ENCODE measurements around the gene CELF4.

The CELF4 gene

GRCh38 chr18:37332628-37333420 lies 232.8 kb downstream of the CELF4 start:
- no peak overlapping the region for H3K23ac ChIP-seq (ENCODE audit: low read length)
- no peak overlapping the region for H3K9ac ChIP-seq (ENCODE audit: low read length)
- no peak overlapping the region for H4K5ac ChIP-seq (ENCODE audit: low read length)
- H3K18ac ChIP-seq (ENCODE audit: low read length), result no peak overlapping the region
- no peak for DNase-seq
- no CpG with 5 or more reads among the region's 17 CpGs for WGBS (ENCODE audit: extremely low coverage, insufficient coverage, low lambda C conversion rate)
- H3K4ac ChIP-seq (ENCODE audit: low read depth, low read length), result no peak overlapping the region
- H2BK5ac ChIP-seq (ENCODE audit: low read length), result no peak overlapping the region
- H3K56ac ChIP-seq (ENCODE audit: low read length), result no peak overlapping the region
- no peak overlapping the region for H3K4me3 ChIP-seq (ENCODE audit: low read length)
- no peak overlapping the region for H3K4me2 ChIP-seq (ENCODE audit: low read length)
- H2BK15ac ChIP-seq (replicated peaks; ENCODE audit: low read depth), result no peak overlapping the region
- no peaks in the 10 kb centered on the region for H3K27me3 ChIP-seq (ENCODE audit: insufficient read depth, low read length, poor library complexity)
- no peaks in the 10 kb centered on the region for H3K79me2 ChIP-seq (ENCODE audit: control insufficient read depth, insufficient read depth, low read length)
- no peaks in the 10 kb centered on the region for H3K36me3 ChIP-seq (ENCODE audit: control insufficient read depth, insufficient read depth, low read length)
- no peak overlapping the region for H2AK5ac ChIP-seq (ENCODE audit: low read length)
- no peak overlapping the region for H3K27ac ChIP-seq (ENCODE audit: low read depth, low read length)
- no peaks in the 10 kb centered on the region for H3K4me1 ChIP-seq (ENCODE audit: control insufficient read depth, low read depth, low read length)
- no peak overlapping the region for H4K8ac ChIP-seq (ENCODE audit: low read depth, low read length)
- no peaks in the 10 kb centered on the region for H3K79me1 ChIP-seq (ENCODE audit: low read length)
- H2BK120ac ChIP-seq (ENCODE audit: low read depth, low read length), result no peak overlapping the region

DNA sequence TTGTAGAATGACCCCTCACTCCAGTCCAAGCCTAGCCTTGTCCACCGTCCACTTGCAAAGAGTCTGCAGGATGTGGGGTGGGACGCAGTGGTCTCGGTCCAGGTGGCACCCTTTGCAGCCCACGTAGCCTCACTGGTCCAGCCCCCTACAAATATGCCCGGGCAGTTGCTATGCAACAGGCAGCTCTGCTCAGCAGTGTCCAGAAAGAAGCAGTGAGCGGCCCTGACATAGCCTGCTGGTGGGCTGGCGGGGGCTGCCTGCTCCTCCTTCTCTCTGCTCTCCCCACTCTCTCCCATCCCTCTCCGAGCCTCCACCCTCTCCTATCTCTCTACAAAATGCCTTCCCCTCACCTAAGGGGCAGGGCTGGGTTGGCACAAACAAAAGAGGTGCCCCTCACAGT lies 233.4 kb downstream of the CELF4 start:
- no peak overlapping the region for H2BK120ac ChIP-seq (ENCODE audit: low read depth, low read length)
- H2BK15ac ChIP-seq (replicated peaks; ENCODE audit: low read depth), result no peak overlapping the region
- no peaks in the 10 kb centered on the region for H3K27me3 ChIP-seq (ENCODE audit: insufficient read depth, low read length, poor library complexity)
- H3K27ac ChIP-seq (ENCODE audit: low read depth, low read length), result no peak overlapping the region
- no CpG with 5 or more reads among the region's 8 CpGs for WGBS (ENCODE audit: extremely low coverage, insufficient coverage, low lambda C conversion rate)
- no peak overlapping the region for H3K4ac ChIP-seq (ENCODE audit: low read depth, low read length)
- no peak overlapping the region for H3K18ac ChIP-seq (ENCODE audit: low read length)
- H3K23ac ChIP-seq (ENCODE audit: low read length), result no peak overlapping the region
- DNase-seq, result no peak
- no peak overlapping the region for H4K5ac ChIP-seq (ENCODE audit: low read length)
- no peak overlapping the region for H3K56ac ChIP-seq (ENCODE audit: low read length)
- H3K9ac ChIP-seq (ENCODE audit: low read length), result no peak overlapping the region
- H4K8ac ChIP-seq (ENCODE audit: low read depth, low read length), result no peak overlapping the region
- H3K79me1 ChIP-seq (ENCODE audit: low read length), result no peaks in the 10 kb centered on the region
- no peaks in the 10 kb centered on the region for H3K79me2 ChIP-seq (ENCODE audit: control insufficient read depth, insufficient read depth, low read length)
- no peak overlapping the region for H2BK5ac ChIP-seq (ENCODE audit: low read length)
- no peak overlapping the region for H3K4me2 ChIP-seq (ENCODE audit: low read length)
- no peaks in the 10 kb centered on the region for H3K4me1 ChIP-seq (ENCODE audit: control insufficient read depth, low read depth, low read length)
- no peak overlapping the region for H2AK5ac ChIP-seq (ENCODE audit: low read length)
- no peak overlapping the region for H3K4me3 ChIP-seq (ENCODE audit: low read length)
- H3K36me3 ChIP-seq (ENCODE audit: control insufficient read depth, insufficient read depth, low read length), result no peaks in the 10 kb centered on the region

DNA sequence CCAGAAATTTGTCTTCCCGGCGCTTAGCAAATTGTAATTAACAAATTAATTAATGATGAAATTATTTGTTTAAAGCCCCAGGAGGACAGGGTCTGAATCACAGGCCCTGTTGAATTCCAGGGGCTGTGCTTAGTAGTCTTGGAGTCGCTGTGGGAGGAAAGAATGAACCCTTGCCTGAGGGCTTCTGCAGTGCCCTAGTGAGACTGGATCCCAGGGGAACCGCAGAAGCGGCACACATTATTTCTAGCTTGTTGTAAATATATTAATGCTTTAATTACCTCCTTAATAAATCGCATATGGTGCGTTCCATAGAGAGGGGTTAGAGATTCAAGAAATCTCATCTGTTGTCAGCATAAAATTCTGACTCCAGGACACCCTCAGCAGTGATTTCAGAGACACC lies 235.4 kb downstream of the CELF4 start:
- H4K8ac ChIP-seq (ENCODE audit: low read depth, low read length), result no peak overlapping the region
- no peak overlapping the region for H3K4ac ChIP-seq (ENCODE audit: low read depth, low read length)
- no peaks in the 10 kb centered on the region for H3K79me2 ChIP-seq (ENCODE audit: control insufficient read depth, insufficient read depth, low read length)
- H3K4me1 ChIP-seq (ENCODE audit: control insufficient read depth, low read depth, low read length), result no peaks in the 10 kb centered on the region
- no peak overlapping the region for H4K5ac ChIP-seq (ENCODE audit: low read length)
- H3K27ac ChIP-seq (ENCODE audit: low read depth, low read length), result no peak overlapping the region
- H3K56ac ChIP-seq (ENCODE audit: low read length), result no peak overlapping the region
- H3K27me3 ChIP-seq (ENCODE audit: insufficient read depth, low read length, poor library complexity), result no peaks in the 10 kb centered on the region
- no peak overlapping the region for H3K4me3 ChIP-seq (ENCODE audit: low read length)
- H3K23ac ChIP-seq (ENCODE audit: low read length), result no peak overlapping the region
- H2BK15ac ChIP-seq (replicated peaks; ENCODE audit: low read depth), result no peak overlapping the region
- no peak for DNase-seq
- H3K18ac ChIP-seq (ENCODE audit: low read length), result no peak overlapping the region
- no peaks in the 10 kb centered on the region for H3K36me3 ChIP-seq (ENCODE audit: control insufficient read depth, insufficient read depth, low read length)
- no peak overlapping the region for H2AK5ac ChIP-seq (ENCODE audit: low read length)
- WGBS (ENCODE audit: extremely low coverage, insufficient coverage, low lambda C conversion rate), result no CpG with 5 or more reads among the region's 7 CpGs
- no peak overlapping the region for H2BK120ac ChIP-seq (ENCODE audit: low read depth, low read length)
- no peak overlapping the region for H3K4me2 ChIP-seq (ENCODE audit: low read length)
- H2BK5ac ChIP-seq (ENCODE audit: low read length), result no peak overlapping the region
- H3K9ac ChIP-seq (ENCODE audit: low read length), result no peak overlapping the region
- H3K79me1 ChIP-seq (ENCODE audit: low read length), result no peaks in the 10 kb centered on the region

GRCh38 chr18:37328946-37329719 lies 236.5 kb downstream of the CELF4 start:
- Histone ChIP-seq H4K5ac (ENCODE audit: low read length) (no peak overlapping the region), H2BK120ac (ENCODE audit: low read depth, low read length) (no peak overlapping the region), H3K27me3 (ENCODE audit: insufficient read depth, low read length, poor library complexity) (no peaks in the 10 kb centered on the region), H3K27ac (ENCODE audit: low read depth, low read length) (no peak overlapping the region), H3K36me3 (ENCODE audit: control insufficient read depth, insufficient read depth, low read length) (no peaks in the 10 kb centered on the region), H3K79me2 (ENCODE audit: control insufficient read depth, insufficient read depth, low read length) (no peaks in the 10 kb centered on the region), H4K8ac (ENCODE audit: low read depth, low read length) (no peak overlapping the region), H3K23ac (ENCODE audit: low read length) (no peak overlapping the region), H3K18ac (ENCODE audit: low read length) (no peak overlapping the region), H2AK5ac (ENCODE audit: low read length) (no peak overlapping the region), H2BK15ac (replicated peaks; ENCODE audit: low read depth) (no peak overlapping the region), H3K9ac (ENCODE audit: low read length) (no peak overlapping the region), H3K79me1 (ENCODE audit: low read length) (no peaks in the 10 kb centered on the region), H3K56ac (ENCODE audit: low read length) (no peak overlapping the region), H2BK5ac (ENCODE audit: low read length) (no peak overlapping the region), H3K4ac (ENCODE audit: low read depth, low read length) (no peak overlapping the region), H3K4me1 (ENCODE audit: control insufficient read depth, low read depth, low read length) (no peaks in the 10 kb centered on the region), H3K4me3 (ENCODE audit: low read length) (no peak overlapping the region), H3K4me2 (ENCODE audit: low read length) (no peak overlapping the region)
- DNase-seq, result no peak
- WGBS (ENCODE audit: extremely low coverage, insufficient coverage, low lambda C conversion rate), result no CpG with 5 or more reads among the region's 7 CpGs

GRCh38 chr18:37327063-37327577 lies 238.5 kb downstream of the CELF4 start:
- no peak overlapping the region for H2BK15ac ChIP-seq (replicated peaks; ENCODE audit: low read depth)
- no peaks in the 10 kb centered on the region for H3K79me1 ChIP-seq (ENCODE audit: low read length)
- no peak overlapping the region for H3K27ac ChIP-seq (ENCODE audit: low read depth, low read length)
- no peak overlapping the region for H3K9ac ChIP-seq (ENCODE audit: low read length)
- no peak overlapping the region for H3K18ac ChIP-seq (ENCODE audit: low read length)
- H3K4me2 ChIP-seq (ENCODE audit: low read length), result no peak overlapping the region
- H4K5ac ChIP-seq (ENCODE audit: low read length), result no peak overlapping the region
- H3K4ac ChIP-seq (ENCODE audit: low read depth, low read length), result no peak overlapping the region
- DNase-seq, result no peak
- H4K8ac ChIP-seq (ENCODE audit: low read depth, low read length), result no peak overlapping the region
- H3K23ac ChIP-seq (ENCODE audit: low read length), result no peak overlapping the region
- H2BK5ac ChIP-seq (ENCODE audit: low read length), result no peak overlapping the region
- H2BK120ac ChIP-seq (ENCODE audit: low read depth, low read length), result no peak overlapping the region
- H3K4me1 ChIP-seq (ENCODE audit: control insufficient read depth, low read depth, low read length), result no peaks in the 10 kb centered on the region
- no peaks in the 10 kb centered on the region for H3K79me2 ChIP-seq (ENCODE audit: control insufficient read depth, insufficient read depth, low read length)
- no peak overlapping the region for H3K4me3 ChIP-seq (ENCODE audit: low read length)
- H3K36me3 ChIP-seq (ENCODE audit: control insufficient read depth, insufficient read depth, low read length), result no peaks in the 10 kb centered on the region
- WGBS (ENCODE audit: extremely low coverage, insufficient coverage, low lambda C conversion rate), result no CpG with 5 or more reads among the region's 6 CpGs
- H3K56ac ChIP-seq (ENCODE audit: low read length), result no peak overlapping the region
- no peak overlapping the region for H2AK5ac ChIP-seq (ENCODE audit: low read length)
- H3K27me3 ChIP-seq (ENCODE audit: insufficient read depth, low read length, poor library complexity), result no peaks in the 10 kb centered on the region
